HG03442 (cell line): ENCODE data around the gene PTPN7.
"Not testable (repeated sequence)": the region's sequence is repeated elsewhere in the genome, so short reads cannot be mapped to it uniquely, and the experiment has no call there.

Experiments used
- ATAC-seq: cut with Tn5 transposase; IDR thresholded peaks from one replicate; pipeline ENCODE4 v1.9.1; 2021; ENCODE audit warnings: mild to moderate bottlenecking, moderate library complexity; ENCODE audit not compliant: unreplicated experiment

The PTPN7 gene

DNA sequence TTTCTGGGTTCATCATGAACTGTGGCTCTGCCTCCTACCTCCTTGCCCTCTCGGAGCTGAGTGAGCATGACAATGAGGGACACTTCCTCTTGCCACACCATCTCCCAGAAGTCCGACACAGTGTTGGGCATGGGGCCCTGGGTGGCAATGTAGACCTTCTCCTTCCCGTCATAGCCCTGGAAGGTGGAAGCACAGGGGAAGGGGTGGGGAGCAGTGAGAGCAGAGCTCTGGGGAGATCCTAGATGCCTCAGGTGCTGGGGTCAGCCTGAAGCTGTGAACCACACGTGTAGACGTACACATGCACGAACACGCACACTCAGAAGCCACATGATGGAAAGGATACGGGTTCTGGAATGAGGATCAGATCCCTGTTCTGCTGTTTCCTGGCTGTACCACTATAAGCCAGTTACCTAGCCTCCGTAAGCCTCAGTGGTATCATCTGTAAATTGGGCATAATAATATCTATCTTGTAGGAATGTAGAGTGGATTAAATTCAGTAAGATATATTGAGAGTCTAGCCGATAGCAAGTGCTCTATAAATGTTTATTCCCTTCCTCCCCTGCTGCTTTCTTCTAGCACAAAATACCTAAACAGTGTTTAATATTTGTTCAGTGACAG is 6.1 kb downstream of the PTPN7 start:
- ATAC-seq, result no peak

GRCh38 chr1:202153284-202153683 is 7.1 kb downstream of the PTPN7 start:
- no peak for ATAC-seq

DNA sequence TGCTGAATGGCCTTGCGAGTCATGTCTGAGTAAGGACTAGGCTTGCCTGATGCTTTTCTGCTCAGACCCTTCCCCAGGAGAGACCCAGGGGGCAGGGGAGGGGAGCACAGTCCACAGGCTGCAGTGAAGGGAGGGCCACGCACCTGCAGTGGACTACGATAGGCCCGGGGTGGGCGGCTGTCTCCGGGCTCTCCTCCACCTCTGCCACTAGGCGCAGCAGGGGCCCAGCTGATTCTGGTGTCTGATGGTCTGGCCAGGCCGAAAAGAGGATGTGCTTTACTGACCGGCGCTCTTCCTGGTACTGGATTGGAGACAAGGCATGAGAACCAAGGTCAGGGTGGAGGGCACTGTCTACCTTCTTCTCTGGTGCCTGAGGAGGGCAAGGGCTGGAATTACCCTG is 8.0 kb downstream of the PTPN7 start:
- no peak for ATAC-seq

- ATAC-seq, result no peak
Observed at GRCh38 chr1:202151045-202151444, 9.4 kb downstream of the PTPN7 start.

- no peak for ATAC-seq
Observed at GRCh38 chr1:202150602-202151001, 9.8 kb downstream of the PTPN7 start.

GRCh38 chr1:202150187-202150586 is 10.2 kb downstream of the PTPN7 start:
- ATAC-seq, result no peak

DNA sequence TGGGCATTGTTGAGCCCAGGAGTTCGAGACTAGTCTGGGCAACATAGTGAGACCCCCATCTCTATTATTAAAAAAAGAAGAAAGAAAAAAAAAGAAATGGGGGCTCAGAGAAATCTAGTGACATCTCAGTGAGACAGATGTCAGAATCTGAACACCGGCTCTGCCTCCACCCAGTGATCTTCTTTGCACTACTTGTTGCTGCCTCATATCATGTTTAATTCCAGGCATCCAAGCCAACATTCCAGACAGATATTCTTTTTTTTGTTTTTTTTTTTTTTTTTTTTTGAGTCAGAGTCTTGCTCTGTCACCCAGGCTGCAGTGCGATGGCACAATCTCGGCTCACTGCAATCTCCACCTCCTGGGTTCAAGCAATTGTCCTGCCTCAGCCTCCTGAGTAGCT is 10.8 kb downstream of the PTPN7 start:
- no peak for ATAC-seq

GRCh38 chr1:202148391-202148790 is 12.0 kb downstream of the PTPN7 start:
- no peak for ATAC-seq

GRCh38 chr1:202146993-202147392 is 13.4 kb downstream of the PTPN7 start:
- ATAC-seq, result no peak

- no peak for ATAC-seq
Observed at GRCh38 chr1:202146279-202146678, 14.1 kb downstream of the PTPN7 start.

GRCh38 chr1:202145744-202146140 is 14.7 kb downstream of the PTPN7 start:
- not testable (repeated sequence) for ATAC-seq

GRCh38 chr1:202145068-202145743 is 15.2 kb downstream of the PTPN7 start:
- no peak for ATAC-seq

GRCh38 chr1:202144402-202145067 is 15.9 kb downstream of the PTPN7 start, which contains the start of gene ARL8A:
TSS of gene ARL8A (minus strand) at chr1:202144737. CDS start at chr1:202144572, 165 bp downstream.
- peak; percentile 53 for ATAC-seq

DNA sequence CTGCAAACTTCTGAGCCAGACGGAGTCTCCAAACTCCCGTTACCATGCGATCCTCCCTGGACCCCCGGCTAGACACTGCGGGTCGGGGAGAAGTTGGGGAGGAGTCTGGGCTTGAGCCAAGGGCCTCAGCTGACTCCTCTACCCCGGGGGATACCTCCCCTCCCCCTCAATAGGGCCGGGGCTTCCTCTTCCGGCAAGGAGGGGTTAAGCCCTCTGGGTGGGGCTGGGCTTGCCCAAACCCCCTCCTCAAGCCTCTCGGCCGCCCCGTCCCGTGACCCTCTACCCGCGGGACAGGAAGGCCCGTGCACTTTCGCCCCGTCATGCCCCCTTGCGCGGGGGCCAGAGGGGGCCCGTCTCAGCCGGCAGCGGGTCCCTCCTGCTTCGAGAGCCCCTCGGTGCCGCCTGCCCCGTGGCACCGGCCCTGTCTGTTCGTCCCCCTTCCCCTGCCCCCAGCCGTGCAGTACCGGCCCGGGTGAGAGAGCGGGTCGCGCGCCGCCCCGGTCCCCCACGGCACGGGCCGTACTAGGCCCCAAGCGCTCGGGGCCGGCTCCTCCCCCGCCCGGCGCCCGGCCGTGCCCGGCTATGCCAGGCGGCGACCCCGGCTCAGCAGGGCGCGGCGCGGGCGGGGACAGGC is 16.5 kb downstream of the PTPN7 start:
- ATAC-seq, result peak; percentile 44

- ATAC-seq, result no peak
Observed at GRCh38 chr1:202143011-202143767, 17.2 kb downstream of the PTPN7 start.

GRCh38 chr1:202141468-202141867 is 18.9 kb downstream of the PTPN7 start:
- not testable (repeated sequence) for ATAC-seq

- no peak for ATAC-seq
Observed at GRCh38 chr1:202140833-202141232, 19.6 kb downstream of the PTPN7 start.

GRCh38 chr1:202135221-202135721 is 25.1 kb downstream of the PTPN7 start:
- ATAC-seq, result peak; percentile 64

GRCh38 chr1:202134645-202135172 is 25.7 kb downstream of the PTPN7 start:
- ATAC-seq, result no peak

DNA sequence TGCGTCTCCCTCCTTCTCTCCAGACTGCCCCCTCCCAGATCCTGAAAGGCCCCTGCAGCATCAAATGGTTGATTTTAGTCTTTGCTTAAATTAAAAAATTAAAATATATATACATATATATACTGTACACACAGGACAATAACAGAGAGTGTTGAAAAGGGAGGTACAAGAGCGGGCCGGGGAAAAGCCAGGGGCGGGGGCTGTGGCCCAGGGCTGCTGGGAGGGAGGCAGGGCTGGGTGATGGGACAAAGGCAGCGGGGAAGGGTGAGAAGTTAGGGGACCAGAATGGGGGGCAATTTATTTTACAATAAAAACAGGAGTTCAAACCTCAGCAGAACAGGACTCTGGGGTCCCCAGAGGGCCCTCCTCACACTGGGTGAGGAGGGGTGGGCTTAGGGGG is 26.4 kb downstream of the PTPN7 start:
- no peak for ATAC-seq
